Gastrocnemius medialis (tissue), 4 donors: ENCODE results near the gene ACKR1. TPM values are rescaled to one million over a fixed set of nuclear protein-coding genes. Genes with fewer than 3 reads are reported as not detected.

Experiments
- ATAC-seq, 2 donors: fragments of 150-250 bp; one replicate each; pipeline ENCODE4 v1.9.1; 2016
- DNase-seq, 2 donors: peaks; one replicate each; pipeline ENCODE4 v3.0.0-alpha.2; 2019
- H3K27ac ChIP-seq, 4 donors: fragments of 200-600 bp; sonication (generic); 1 replicate in 1 of 4; 2 replicates in 3 of 4; pipeline ENCODE4 v1.5.1; 2016 to 2018; ENCODE audit warnings: mild to moderate bottlenecking in 2 of 4, moderate library complexity in 1 of 4
- H3K27me3 ChIP-seq, 3 donors: fragments of 200-600 bp; sonication (generic) in 2 of 3; 1 replicate in 1 of 3; 2 replicates in 2 of 3; pipeline versions ENCODE4 v1.5.1 to v1.6.0; 2016 to 2019; ENCODE audit warnings: mild to moderate bottlenecking in 1 of 3, moderate library complexity in 1 of 3
- H3K36me3 ChIP-seq, 2 donors: fragments of 200-600 bp; sonication (generic) in 1 of 2; one replicate each; pipeline ENCODE4 v1.5.1; 2017 to 2018
- H3K4me1 ChIP-seq, 2 donors: fragments of 200-600 bp; sonication (generic) in 1 of 2; one replicate each; pipeline ENCODE4 v1.5.1; 2016 to 2017; ENCODE audit warnings: mild to moderate bottlenecking in 2 of 2
- H3K4me3 ChIP-seq, 4 donors: fragments of 200-600 bp; sonication (generic) in 3 of 4; 1 replicate in 1 of 4; 2 replicates in 3 of 4; pipeline ENCODE4 v1.5.1; 2016 to 2019; ENCODE audit warnings: mild to moderate bottlenecking in 2 of 4
- H3K9me3 ChIP-seq, 3 donors: fragments of 200-600 bp; sonication (generic) in 2 of 3; 1 replicate in 1 of 3; 2 replicates in 2 of 3; pipeline ENCODE4 v1.5.1; 2016 to 2019
- CTCF ChIP-seq, 5 experiments: fragments of 450-650 bp in 3 of 5; fragments of 200-600 bp in 2 of 5; sonication (generic) in 2 of 5; IDR thresholded peaks in 4 of 5; conservative IDR thresholded peaks in 1 of 5; 1 replicate in 4 of 5; 2 replicates in 1 of 5; pipeline ENCODE4 v1.5.1; 2016 to 2019; ENCODE audit warnings: antibody characterized with exemption in 5 of 5, mild to moderate bottlenecking in 3 of 5, moderate library complexity in 3 of 5
- POLR2A ChIP-seq, 2 donors: fragments of 450-650 bp; IDR thresholded peaks; one replicate each; pipeline ENCODE4 v1.6.1; 2017; ENCODE audit warnings: antibody characterized with exemption in 2 of 2, mild to moderate bottlenecking in 2 of 2, moderate library complexity in 2 of 2
- in situ Hi-C, 4 donors: fragments of 200-750 bp; cut with MboI; loops; one replicate each; pipeline versions ENCODE4 v1.15.0 to v1.8.0; 2017; ENCODE audit warnings: low sequenced_read_pairs in 4 of 4
- intact Hi-C: fragments of 100-400 bp; cut with DNase I; formaldehyde crosslinking; loops from one replicate; pipeline ENCODE4 v1.15.1; 2023; ENCODE audit warnings: low total_unique reads
- total RNA-seq, 4 donors: library from RNA; depleted of rRNA; stranded (reverse); fragments of >200 nt; gene quantifications; one replicate each; pipeline versions ENCODE4 v1.1.0 to v1.2.3, GENCODE V29; 2016

ACKR1 gene
- total RNA-seq = 10 to 100 TPM; 10.1 to 34.8 (median 21.8) TPM

- Histone ChIP-seq H3K27me3 (peaks cover 3 to 27% (median 6%) of the 10 kb centered on the region in 3 donors), H3K4me1 (no peaks in the 10 kb centered on the region), H3K9me3 (no peaks in the 10 kb centered on the region), H3K4me3 (peak within 1 kb of the TSS in 1 of 4 donors; percentile 24), H3K27ac (no peak within 1 kb of the TSS), H3K36me3 (no peaks in the 10 kb centered on the region)
- intact Hi-C loops (no loop called here), in situ Hi-C loops (no loop called here)
- DNase-seq (no peak), ATAC-seq (no peak)
- no peak for TF ChIP-seq POLR2A (IDR thresholded peaks at IDR 0.05)
- no peak for TF ChIP-seq CTCF (IDR thresholded peaks at IDR 0.05 in 4 of 5, conservative IDR thresholded peaks at IDR 0.05 in 1 of 5)
Measured at GRCh38 chr1:159204161-159205141, at the start of gene ACKR1. Gene ACKR1, plus strand, starts transcription at chr1:159204875. Its CDS starts 85 bp downstream, at chr1:159204960.

GRCh38 chr1:159161001-159161718, 43.5 kb upstream of the ACKR1 start:
- peaks cover 5 to 7% of the 10 kb centered on the region in 2 donors for H3K4me1 ChIP-seq
- in situ Hi-C loops = loop anchor here in 1 of 4 donors (5.0 to 25.0 kb wide), 2 partner anchors 36 to 626 kb away; partner anchors contain the start of gene DUSP23
- intact Hi-C loops = loop anchor here (1.0 to 10.0 kb wide), 4 partner anchors 37 to 634 kb away; no protein-coding TSS in a partner anchor
- no peaks in the 10 kb centered on the region for H3K36me3 ChIP-seq
- ATAC-seq (peak; percentile 98 to 100), DNase-seq (peak; percentile 66 to 82)
- H3K4me3 ChIP-seq = no peak overlapping the region
- no peaks in the 10 kb centered on the region for H3K9me3 ChIP-seq
- TF ChIP-seq POLR2A (IDR thresholded peaks at IDR 0.05) = no peak
- peak; percentile 81 to 99 (median 88) for TF ChIP-seq CTCF (IDR thresholded peaks at IDR 0.05 in 4 of 5, conservative IDR thresholded peaks at IDR 0.05 in 1 of 5)
- H3K27me3 ChIP-seq = peaks cover 0 to 1% (median 0%) of the 10 kb centered on the region in 3 donors
- peak overlapping the region; percentile 71 to 86 (median 78) for H3K27ac ChIP-seq

DNA sequence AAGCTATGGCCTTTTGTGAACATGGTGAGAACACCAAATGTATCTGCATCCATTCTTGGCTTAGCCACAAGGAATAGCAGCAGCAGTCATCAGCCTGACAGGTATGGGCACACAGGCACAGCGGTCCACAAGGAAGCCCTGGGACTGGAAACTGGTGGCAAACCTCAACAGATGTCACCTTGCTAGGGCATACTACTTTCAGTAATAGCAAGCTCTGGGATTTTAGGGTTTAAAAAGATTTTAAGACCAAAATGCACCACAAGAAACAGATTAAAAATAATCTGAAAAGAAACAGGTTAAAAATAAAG, 43.0 kb upstream of the ACKR1 start:
- Histone ChIP-seq H3K9me3 (no peaks in the 10 kb centered on the region), H3K27ac (peak overlapping the region; percentile 71 to 86 (median 78)), H3K27me3 (no peaks in the 10 kb centered on the region), H3K4me1 (peaks cover 5 to 7% of the 10 kb centered on the region in 2 donors), H3K36me3 (no peaks in the 10 kb centered on the region), H3K4me3 (no peak overlapping the region)
- intact Hi-C loops (loop anchor here (1.0 to 10.0 kb wide), 4 partner anchors 37 to 633 kb away; no protein-coding TSS in a partner anchor), in situ Hi-C loops (loop anchor here in 1 of 4 donors (5.0 to 25.0 kb wide), 2 partner anchors 36 to 626 kb away; partner anchors contain the start of gene DUSP23)
- no peak for DNase-seq
- ATAC-seq = no peak
- TF ChIP-seq POLR2A (IDR thresholded peaks at IDR 0.05) (no peak), CTCF (IDR thresholded peaks at IDR 0.05 in 4 of 5, conservative IDR thresholded peaks at IDR 0.05 in 1 of 5) (no peak)

GRCh38 chr1:159162516-159163265, 42.0 kb upstream of the ACKR1 start:
- no peaks in the 10 kb centered on the region for H3K27me3 ChIP-seq
- TF ChIP-seq POLR2A (IDR thresholded peaks at IDR 0.05) = no peak
- no peak for TF ChIP-seq CTCF (IDR thresholded peaks at IDR 0.05 in 4 of 5, conservative IDR thresholded peaks at IDR 0.05 in 1 of 5)

More at GRCh38 chr1:159162516-159163265, 42.0 kb upstream of the ACKR1 start:
- ATAC-seq (no peak), DNase-seq (no peak)
- H3K9me3 ChIP-seq = no peaks in the 10 kb centered on the region
- H3K4me3 ChIP-seq = no peak overlapping the region
- no peaks in the 10 kb centered on the region for H3K36me3 ChIP-seq
- H3K27ac ChIP-seq = no peak overlapping the region
- in situ Hi-C loops (loop anchor here in 1 of 4 donors (5.0 to 25.0 kb wide), 2 partner anchors 35 to 625 kb away; partner anchors contain the start of gene DUSP23), intact Hi-C loops (loop anchor here (10.0 kb wide), 1 partner anchor 632 kb away; no protein-coding TSS in a partner anchor)
- H3K4me1 ChIP-seq = peaks cover 5 to 7% of the 10 kb centered on the region in 2 donors
